ENCODE results near the gene SLC43A3. TPM values are rescaled to one million over a fixed set of nuclear protein-coding genes. Genes with fewer than 3 reads are reported as not detected.

SLC43A3 gene
- total RNA-seq, 1 experiment from 2014 or later, result 8.6 TPM

GRCh38 chr11:57391111-57391510 is 35.8 kb downstream of the SLC43A3 start:
- DNase-seq (ENCODE audit: low read depth, low spot score) (no peak), ATAC-seq (no peak)
- TF ChIP-seq TCF7L2 (IDR thresholded peaks at IDR 0.05; ENCODE audit: low read depth, low read length), result no peak
- no peak for TF ChIP-seq REST (IDR thresholded peaks at IDR 0.05; ENCODE audit: insufficient read depth in 1 of 2, low read depth in 2 of 2, low read length in 1 of 2)
- no peak for TF ChIP-seq CTCF (IDR thresholded peaks at IDR 0.05)
- TF ChIP-seq SIN3A (IDR thresholded peaks at IDR 0.05; ENCODE audit: borderline replicate concordance, insufficient read depth, low read depth, low read length), result no peak
- no peak for TF ChIP-seq POLR2AphosphoS5 (IDR thresholded peaks at IDR 0.05; ENCODE audit: low read depth, low read length)
- in situ Hi-C loops (cut with HindIII; ENCODE audit: low pct_unique_long_range_greater_than_20kb, low sequenced_read_pairs) (no loop called here), intact Hi-C loops (cut with micrococcal nuclease; ENCODE audit: unreplicated experiment) (no loop called here)
- H3K4me1 ChIP-seq (ENCODE audit: control insufficient read depth, insufficient read depth, low read length), result no peaks in the 10 kb centered on the region
- no peak overlapping the region for H3K27ac ChIP-seq (ENCODE audit: low read length)
- H3K36me3 ChIP-seq (ENCODE audit: control insufficient read depth, insufficient read depth, low read length), result no peaks in the 10 kb centered on the region
- ChIA-PET POLR2A (no interaction called here), CTCF (no interaction called here)
- no TSS peak for BruUV-seq (replicated peaks)
- no peak overlapping the region for H3K4me3 ChIP-seq (ENCODE audit: low read depth in 2 of 2, low read length in 2 of 2)
- H3K27me3 ChIP-seq (ENCODE audit: control insufficient read depth, insufficient read depth, low read length), result peaks cover 20% of the 10 kb centered on the region
- H3K9me3 ChIP-seq (ENCODE audit: control insufficient read depth, insufficient read depth, low read depth, low read length), result no peaks in the 10 kb centered on the region

GRCh38 chr11:57390535-57390934 is 36.4 kb downstream of the SLC43A3 start, which contains the start of gene PRG2:
Gene PRG2, minus strand, starts transcription at chr11:57390650. Its CDS starts 706 bp downstream, at chr11:57389944.
- in situ Hi-C loops (cut with HindIII; ENCODE audit: low pct_unique_long_range_greater_than_20kb, low sequenced_read_pairs), result no loop called here
- CTCF ChIA-PET, result no interaction called here
- no peaks in the 10 kb centered on the region for H3K9me3 ChIP-seq (ENCODE audit: control insufficient read depth, insufficient read depth, low read depth, low read length)
- intact Hi-C loops (cut with micrococcal nuclease; ENCODE audit: unreplicated experiment), result no loop called here
- no peaks in the 10 kb centered on the region for H3K4me1 ChIP-seq (ENCODE audit: control insufficient read depth, insufficient read depth, low read length)
- TF ChIP-seq POLR2AphosphoS5 (IDR thresholded peaks at IDR 0.05; ENCODE audit: low read depth, low read length) (no peak), REST (IDR thresholded peaks at IDR 0.05; ENCODE audit: insufficient read depth in 1 of 2, low read depth in 2 of 2, low read length in 1 of 2) (no peak), SIN3A (IDR thresholded peaks at IDR 0.05; ENCODE audit: borderline replicate concordance, insufficient read depth, low read depth, low read length) (no peak), CTCF (IDR thresholded peaks at IDR 0.05) (no peak), TCF7L2 (IDR thresholded peaks at IDR 0.05; ENCODE audit: low read depth, low read length) (no peak)
- H3K36me3 ChIP-seq (ENCODE audit: control insufficient read depth, insufficient read depth, low read length), result no peaks in the 10 kb centered on the region
- no peak within 1 kb of the TSS for H3K4me3 ChIP-seq (ENCODE audit: low read depth in 2 of 2, low read length in 2 of 2)
- BruUV-seq (replicated peaks), result no TSS peak
- H3K27ac ChIP-seq (ENCODE audit: low read length), result no peak within 1 kb of the TSS
- POLR2A ChIA-PET, result no interaction called here
- ATAC-seq (no peak), DNase-seq (ENCODE audit: low read depth, low spot score) (no peak)
- peaks cover 21% of the 10 kb centered on the region for H3K27me3 ChIP-seq (ENCODE audit: control insufficient read depth, insufficient read depth, low read length)

All from Panc1 (cell line).